Tibial nerve (tissue), 4 donors: ENCODE data around the gene TPRX1. TPM values are rescaled to one million over a fixed set of nuclear protein-coding genes. Genes with fewer than 3 reads are reported as not detected.
A peak's percentile ranks its signal among the peaks of the same experiment; 100 is the strongest.
"Not testable (repeated sequence)": the region's sequence is repeated elsewhere in the genome, so short reads cannot be mapped to it uniquely, and the experiment has no call there.

ENCODE experiments used
- DNase-seq, 2 donors: peaks; one replicate each; pipeline ENCODE4 v3.0.0-alpha.2; 2019; ENCODE audit warnings: low spot score in 2 of 2
- H3K27ac ChIP-seq, 4 donors: fragments of 200-600 bp; sonication (generic) in 3 of 4; one replicate each; pipeline ENCODE4 v1.5.1; 2017 to 2019; ENCODE audit warnings: mild to moderate bottlenecking in 1 of 4
- H3K27me3 ChIP-seq, 2 donors: fragments of 200-600 bp; sonication (generic) in 1 of 2; one replicate each; pipeline versions ENCODE4 v1.5.1 to v1.6.0; 2017 to 2019
- H3K36me3 ChIP-seq, 3 donors: fragments of 200-600 bp; sonication (generic); one replicate each; pipeline ENCODE4 v1.5.1; 2018 to 2019
- H3K4me1 ChIP-seq, 4 donors: fragments of 200-600 bp; sonication (generic) in 3 of 4; one replicate each; pipeline ENCODE4 v1.5.1; 2017 to 2019
- H3K4me3 ChIP-seq, 4 donors: fragments of 200-600 bp; sonication (generic) in 3 of 4; one replicate each; pipeline ENCODE4 v1.5.1; 2017 to 2019; ENCODE audit warnings: mild to moderate bottlenecking in 1 of 4, moderate library complexity in 1 of 4
- H3K9me3 ChIP-seq, 4 donors: fragments of 200-600 bp; sonication (generic) in 3 of 4; one replicate each; pipeline ENCODE4 v1.5.1; 2017 to 2019
- CTCF ChIP-seq, 5 experiments: fragments of 200-600 bp in 3 of 5; fragments of 450-650 bp in 2 of 5; sonication (generic) in 3 of 5; IDR thresholded peaks; one replicate each; pipeline ENCODE4 v1.5.1; 2016 to 2019; ENCODE audit warnings: antibody characterized with exemption in 5 of 5, mild to moderate bottlenecking in 3 of 5, moderate library complexity in 2 of 5
- EP300 ChIP-seq, 2 donors: sonication (generic); formaldehyde crosslinking; IDR thresholded peaks; one replicate each; pipeline ENCODE4 v1.6.1; 2017; ENCODE audit warnings: antibody characterized with exemption in 2 of 2, mild to moderate bottlenecking in 1 of 2
- POLR2A ChIP-seq, 2 donors: fragments of 450-650 bp; IDR thresholded peaks; one replicate each; pipeline ENCODE4 v1.6.1; 2017; ENCODE audit warnings: antibody characterized with exemption in 2 of 2, mild to moderate bottlenecking in 2 of 2, moderate library complexity in 2 of 2
- WGBS, 2 donors: methylation state at CpG; one replicate each; pipeline ENCODE4 v1.1.5; 2018; 5-methylcytosine and 5-hydroxymethylcytosine counted together
- total RNA-seq, 4 donors: library from RNA; depleted of rRNA; stranded (reverse); fragments of >200 nt; gene quantifications; one replicate each; pipeline ENCODE4 v1.1.0, GENCODE V29; 2016

TPRX1 gene
- total RNA-seq, 4 donors from 2014 or later: not detected

DNA sequence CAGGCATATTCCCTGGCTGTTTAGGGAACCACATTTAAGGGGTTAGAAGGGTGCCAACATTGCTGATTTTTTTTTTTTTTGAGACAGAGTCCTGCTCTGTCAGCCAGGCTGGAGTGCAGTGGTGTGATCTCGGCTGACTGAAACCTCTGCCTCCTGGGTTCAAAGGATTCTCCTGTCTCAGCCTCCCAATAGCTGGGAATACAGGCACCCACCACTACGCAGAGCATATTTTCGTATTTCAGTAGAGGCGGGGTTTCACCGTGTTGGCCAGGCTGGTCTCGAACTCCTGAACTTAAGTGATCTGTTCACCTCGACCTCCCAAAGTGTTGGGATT lies 9.6 kb upstream of the TPRX1 start:
- H3K9me3 ChIP-seq: no peaks in the 10 kb centered on the region
- no peaks in the 10 kb centered on the region for H3K36me3 ChIP-seq
- no peaks in the 10 kb centered on the region for H3K4me1 ChIP-seq
- H3K4me3 ChIP-seq: no peak overlapping the region
- DNase-seq: no peak
- 62 to 63% methylated on average over 7 of the region's 7 CpGs for WGBS, 2 donors
- H3K27me3 ChIP-seq: peaks cover 0 to 7% of the 10 kb centered on the region in 2 donors
- H3K27ac ChIP-seq: no peak overlapping the region
- peak in 1 of 5 experiments; percentile 6 for TF ChIP-seq CTCF (IDR thresholded peaks at IDR 0.05)
- TF ChIP-seq EP300 (IDR thresholded peaks at IDR 0.05): no peak

DNA sequence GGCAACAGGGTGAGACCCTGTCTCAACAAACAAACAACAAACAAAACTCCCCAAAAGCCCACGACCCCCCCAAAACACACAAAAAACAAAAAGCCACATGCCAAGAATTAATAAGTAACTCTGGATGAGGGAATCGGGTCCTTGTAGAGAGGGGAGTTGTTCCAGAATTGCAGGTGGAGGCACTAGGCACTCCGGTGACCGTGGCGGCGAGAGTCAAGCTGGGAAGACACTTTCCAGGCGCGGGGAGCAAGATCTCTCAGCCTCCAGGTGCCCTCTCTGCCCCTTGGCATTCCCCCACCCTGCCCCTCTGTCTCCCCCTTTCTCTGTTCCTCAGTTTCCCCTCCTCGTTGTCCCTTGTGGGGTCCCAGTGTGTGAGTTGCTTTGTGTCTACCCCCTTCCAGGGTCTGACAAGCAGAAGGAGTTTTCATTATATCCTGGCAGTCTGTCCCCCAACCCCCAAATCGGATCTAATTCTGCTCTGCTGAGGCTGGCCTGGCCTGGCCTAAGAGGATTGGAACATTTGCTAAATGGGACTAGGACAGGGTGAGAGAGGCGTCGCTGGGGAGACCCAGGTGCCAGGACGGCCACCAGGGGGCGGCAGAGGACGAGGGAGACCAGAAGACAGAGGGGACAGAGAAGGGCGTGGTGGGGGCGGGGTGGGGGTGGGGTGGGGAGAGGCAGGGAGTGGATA lies 9.1 kb upstream of the TPRX1 start:
- Histone ChIP-seq H3K27ac (no peak overlapping the region), H3K9me3 (no peaks in the 10 kb centered on the region), H3K4me1 (no peaks in the 10 kb centered on the region), H3K4me3 (no peak overlapping the region), H3K36me3 (no peaks in the 10 kb centered on the region), H3K27me3 (peaks cover 0 to 2% of the 10 kb centered on the region in 2 donors)
- peak; percentile 30 to 69 for DNase-seq
- 39 to 42% methylated on average over 16 to 17 of the region's 17 CpGs for WGBS, 2 donors
- no peak for TF ChIP-seq POLR2A (IDR thresholded peaks at IDR 0.05)
- TF ChIP-seq EP300 (IDR thresholded peaks at IDR 0.05): no peak
- peak in 4 of 5 experiments; percentile 19 to 56 (median 46) for TF ChIP-seq CTCF (IDR thresholded peaks at IDR 0.05)

DNA sequence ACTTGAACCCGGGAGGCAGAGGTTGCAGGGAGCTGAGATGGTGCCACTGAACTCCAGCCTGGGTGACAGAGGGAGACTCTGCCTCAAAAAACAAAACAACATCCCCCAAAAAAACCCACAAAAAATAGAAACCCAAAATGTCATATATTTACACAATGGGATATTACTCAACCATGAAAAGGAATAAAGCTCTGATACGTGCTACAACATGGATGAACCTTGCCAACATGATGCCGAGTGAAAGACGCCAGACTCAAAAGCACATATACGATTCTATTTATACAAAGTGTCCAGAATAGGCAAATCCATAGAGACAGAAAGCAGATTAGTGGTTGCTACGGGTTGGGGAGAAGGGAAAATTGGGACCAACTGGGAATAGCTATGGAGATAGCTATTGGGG lies 2.1 kb upstream of the TPRX1 start:
- no peak for DNase-seq
- H3K36me3 ChIP-seq: no peaks in the 10 kb centered on the region
- H3K27me3 ChIP-seq: no peaks in the 10 kb centered on the region
- no peaks in the 10 kb centered on the region for H3K9me3 ChIP-seq
- 83 to 86% methylated on average over 6 of the region's 6 CpGs for WGBS, 2 donors
- no peak overlapping the region for H3K27ac ChIP-seq
- H3K4me1 ChIP-seq: no peaks in the 10 kb centered on the region
- no peak overlapping the region for H3K4me3 ChIP-seq
- TF ChIP-seq POLR2A (IDR thresholded peaks at IDR 0.05) (no peak), EP300 (IDR thresholded peaks at IDR 0.05) (no peak), CTCF (IDR thresholded peaks at IDR 0.05) (no peak)

DNA sequence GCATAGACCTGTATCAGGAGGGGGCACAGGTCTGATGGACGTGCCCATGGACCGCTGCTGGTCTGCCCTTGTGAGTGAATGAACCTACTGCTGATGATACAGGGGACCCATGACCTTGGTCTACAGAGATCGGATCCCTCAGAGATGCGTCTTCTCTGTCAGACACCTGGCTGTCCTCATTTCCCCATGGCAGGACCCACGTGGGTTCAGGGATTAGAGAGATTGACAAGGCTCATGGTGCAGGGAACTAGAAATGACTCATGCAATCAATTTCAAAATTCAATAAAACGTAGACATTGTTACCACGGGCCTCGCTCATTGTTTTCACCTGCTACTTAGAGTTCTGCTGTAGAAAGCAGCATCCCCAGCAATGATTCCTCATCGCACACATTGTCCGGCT lies 962 bp upstream of the TPRX1 start:
- Histone ChIP-seq H3K36me3 (no peaks in the 10 kb centered on the region), H3K4me1 (no peaks in the 10 kb centered on the region), H3K4me3 (no peak overlapping the region), H3K9me3 (no peaks in the 10 kb centered on the region), H3K27ac (no peak overlapping the region), H3K27me3 (no peaks in the 10 kb centered on the region)
- TF ChIP-seq EP300 (IDR thresholded peaks at IDR 0.05) (no peak), CTCF (IDR thresholded peaks at IDR 0.05) (no peak), POLR2A (IDR thresholded peaks at IDR 0.05) (no peak)
- no peak for DNase-seq
- WGBS, 2 donors: 90 to 91% methylated on average over 10 of the region's 10 CpGs

GRCh38 chr19:47803671-47804070 lies 680 bp downstream of the TPRX1 start:
- not testable (repeated sequence) for H3K4me1 ChIP-seq, H3K27ac ChIP-seq, H3K4me3 ChIP-seq, H3K27me3 ChIP-seq, H3K9me3 ChIP-seq, H3K36me3 ChIP-seq, DNase-seq
- no CpG with 5 or more reads among the region's 12 CpGs for WGBS, 2 donors

DNA sequence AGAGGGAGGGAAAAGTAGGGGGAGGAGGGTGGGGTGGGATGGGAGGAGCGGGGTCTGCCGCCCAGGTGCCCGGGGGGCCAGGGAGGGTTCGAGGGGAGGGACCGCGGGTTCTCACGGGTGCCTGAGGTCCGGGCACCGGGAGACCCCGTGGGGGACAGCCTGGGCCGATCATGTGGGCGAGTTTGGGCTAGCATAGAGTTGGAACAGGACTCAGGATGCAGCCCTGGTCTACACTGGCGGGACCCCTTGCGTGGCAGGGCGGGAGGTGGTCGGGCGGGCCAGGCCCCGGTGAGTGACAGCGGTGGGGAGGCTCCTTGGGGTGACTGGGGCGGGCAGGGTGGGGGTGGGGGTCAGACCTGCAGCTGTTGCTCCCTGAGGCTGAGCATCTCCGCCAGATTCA lies 1.2 kb downstream of the TPRX1 start:
- WGBS, 2 donors: 82 to 90% methylated on average over 9 to 16 of the region's 21 CpGs

More for the DNA sequence above, 1.2 kb downstream of the TPRX1 start:
- H3K9me3 ChIP-seq, H3K27ac ChIP-seq, H3K27me3 ChIP-seq, DNase-seq, H3K4me1 ChIP-seq, H3K36me3 ChIP-seq, H3K4me3 ChIP-seq: not testable (repeated sequence)
